ENCODE results near the gene ZSWIM2.
"Not testable (repeated sequence)": the region's sequence is repeated elsewhere in the genome, so short reads cannot be mapped to it uniquely, and the experiment has no call there.

ZSWIM2 gene

DNA sequence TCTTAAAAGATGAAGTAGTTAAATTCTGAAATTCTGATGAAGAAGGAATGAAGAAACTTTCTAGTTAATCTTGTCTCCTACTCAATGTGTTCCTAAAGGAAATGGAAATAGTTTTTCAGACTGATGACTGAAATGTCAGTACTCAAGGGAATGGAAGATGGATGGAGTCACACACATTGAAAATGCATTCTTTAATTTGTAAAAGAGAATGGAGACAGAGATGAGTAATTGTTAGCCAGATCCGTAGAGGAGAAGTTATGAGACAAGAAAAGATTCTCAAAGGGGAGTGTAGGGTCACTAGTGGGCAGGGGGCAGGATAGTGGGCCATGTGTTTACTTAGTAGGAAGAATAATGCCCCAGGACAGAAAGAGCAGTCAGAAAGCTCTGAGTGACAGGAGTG, 13.3 kb downstream of the ZSWIM2 start:
- no peak for DNase-seq

DNA sequence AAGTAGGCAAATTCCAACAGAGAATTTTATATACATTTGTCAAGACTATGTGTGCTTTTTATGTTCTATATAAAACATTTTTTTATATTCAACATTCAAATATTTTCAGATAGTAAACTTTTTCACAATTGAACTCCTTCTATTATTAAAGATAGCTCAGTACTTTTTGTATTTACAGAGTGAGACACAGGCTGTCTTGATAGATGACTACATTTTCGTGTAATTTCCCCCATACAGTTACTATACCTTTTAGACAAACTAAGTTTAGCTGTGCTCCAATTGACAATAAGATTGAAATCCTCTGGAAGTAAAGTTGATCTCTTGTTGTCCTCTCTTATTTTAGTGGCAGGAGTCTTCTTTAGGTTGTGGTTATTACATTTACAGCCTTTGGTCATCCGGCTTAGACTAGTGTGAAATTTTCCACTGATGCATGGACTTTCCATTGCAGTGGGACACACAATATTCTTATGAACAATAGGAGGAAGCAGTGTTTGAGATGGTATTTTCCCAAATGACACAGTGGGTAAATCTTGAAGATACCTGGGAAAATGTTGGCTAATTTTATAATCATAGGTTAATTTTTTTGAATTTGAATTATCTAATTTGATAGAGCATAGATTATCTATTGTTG, 21.0 kb downstream of the ZSWIM2 start:
- no peak for DNase-seq

DNA sequence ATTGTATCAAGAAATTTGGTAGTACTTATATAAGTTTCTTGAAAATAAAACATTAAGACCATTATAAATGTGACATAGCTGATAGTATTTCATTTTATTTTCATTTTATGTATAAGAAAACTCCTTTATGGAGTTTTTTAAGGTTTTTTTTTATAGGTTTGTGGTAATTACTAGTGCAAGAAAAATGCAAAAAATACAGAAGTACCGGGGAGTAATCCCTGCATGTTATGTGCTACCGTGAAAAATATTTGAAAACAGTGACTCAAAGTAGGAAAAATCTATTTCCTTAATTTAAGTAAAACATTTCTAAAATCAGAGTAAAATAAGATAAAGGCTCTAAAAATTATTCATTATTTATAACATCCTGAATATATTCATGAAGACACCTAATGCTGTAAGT, 21.6 kb downstream of the ZSWIM2 start:
- DNase-seq, result no peak

DNA sequence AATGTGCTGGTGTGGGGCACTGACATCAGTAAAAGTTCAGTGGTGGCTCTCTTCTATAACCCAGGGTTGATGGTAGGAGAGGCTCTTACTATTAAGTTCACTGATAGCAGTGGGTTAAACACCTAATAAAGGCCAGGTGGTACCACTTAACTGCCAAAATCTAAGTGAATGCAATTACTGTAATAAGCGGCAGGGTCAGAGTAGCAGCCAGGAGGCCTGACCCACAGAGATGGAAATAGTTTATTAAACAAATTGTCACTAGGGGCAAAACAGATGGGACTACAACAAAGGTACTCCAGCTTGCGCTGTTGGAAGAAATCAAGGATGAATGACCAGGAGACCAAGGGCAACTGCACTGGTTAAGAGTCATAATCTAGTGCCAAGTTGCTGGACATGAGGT, 26.6 kb downstream of the ZSWIM2 start:
- DNase-seq, result no peak

DNA sequence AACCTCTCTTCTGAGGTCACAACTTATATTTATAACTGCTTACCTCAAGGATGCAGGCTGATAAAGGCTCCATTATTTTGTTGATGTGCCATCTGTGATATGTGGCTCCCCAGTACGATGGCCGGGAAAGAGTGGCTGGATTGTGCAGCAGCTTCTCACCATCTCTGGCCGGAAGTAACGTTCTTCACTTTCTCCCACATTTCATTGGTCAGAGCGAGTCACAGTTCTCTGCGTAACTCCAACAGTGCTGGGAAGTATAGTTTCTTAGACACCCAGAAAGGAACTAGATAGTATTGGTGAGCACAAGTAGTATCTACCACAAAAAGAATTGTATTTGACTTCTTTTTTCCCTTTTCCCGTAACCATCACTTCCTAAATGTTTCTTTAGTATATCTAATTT, 28.7 kb downstream of the ZSWIM2 start:
- no peak for DNase-seq

DNA sequence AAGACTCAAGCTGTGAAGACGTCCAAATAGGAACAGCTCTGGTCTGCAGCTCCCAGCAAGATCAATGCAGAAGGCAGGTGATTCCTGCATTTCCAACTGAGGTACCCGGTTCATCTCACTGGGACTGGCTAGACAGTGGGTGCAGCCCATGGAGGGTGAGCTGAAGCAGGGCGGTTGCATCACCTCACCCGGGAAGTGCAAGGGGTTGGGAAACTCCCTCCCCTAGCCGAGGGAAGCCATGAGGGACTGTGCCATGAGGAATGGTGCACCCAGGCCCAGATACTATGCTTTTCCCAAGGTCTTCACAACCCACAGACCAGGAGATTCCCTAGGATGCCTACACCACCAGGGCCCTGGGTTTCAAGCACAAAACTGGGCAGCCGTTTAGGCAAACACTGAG, 37.2 kb downstream of the ZSWIM2 start:
- DNase-seq, result not testable (repeated sequence)

DNA sequence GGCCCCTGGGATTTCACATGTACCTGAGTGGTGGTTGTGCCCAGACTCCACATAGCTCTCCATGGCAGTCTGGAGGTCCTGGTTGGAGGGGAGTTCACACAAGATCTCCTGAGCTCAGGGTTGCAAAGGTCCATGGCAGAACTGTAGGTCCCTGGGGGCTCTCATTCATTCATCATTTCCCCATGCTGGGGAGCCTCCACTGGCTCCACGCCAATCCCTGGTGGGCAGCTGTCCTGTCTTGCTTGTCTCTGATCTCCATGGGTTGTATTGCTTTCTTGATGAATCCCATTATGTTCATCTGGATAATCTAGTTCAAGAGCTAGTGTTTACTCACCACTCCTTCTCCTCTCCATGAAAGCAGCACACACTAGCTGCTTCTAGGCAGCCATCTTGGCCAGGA, 42.4 kb downstream of the ZSWIM2 start:
- no peak for DNase-seq

DNA sequence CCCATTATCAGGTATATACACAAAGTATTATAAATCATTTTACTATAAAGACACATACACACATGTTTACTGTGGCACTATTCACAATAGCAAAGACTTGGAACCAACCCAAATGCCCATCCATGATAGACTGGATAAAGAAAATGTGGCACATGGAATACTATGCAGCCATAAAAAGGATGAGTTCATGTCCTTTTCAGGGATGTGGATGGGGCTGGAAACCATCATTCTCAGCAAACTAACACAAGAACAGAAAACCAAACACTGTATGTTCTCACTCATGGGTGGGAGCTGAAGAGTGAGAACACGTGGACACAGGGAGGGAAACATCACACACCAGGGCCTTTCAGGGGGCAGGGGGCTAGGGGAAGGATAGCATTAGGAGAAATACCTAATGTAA, 50.4 kb downstream of the ZSWIM2 start:
- DNase-seq, result not testable (repeated sequence)

DNA sequence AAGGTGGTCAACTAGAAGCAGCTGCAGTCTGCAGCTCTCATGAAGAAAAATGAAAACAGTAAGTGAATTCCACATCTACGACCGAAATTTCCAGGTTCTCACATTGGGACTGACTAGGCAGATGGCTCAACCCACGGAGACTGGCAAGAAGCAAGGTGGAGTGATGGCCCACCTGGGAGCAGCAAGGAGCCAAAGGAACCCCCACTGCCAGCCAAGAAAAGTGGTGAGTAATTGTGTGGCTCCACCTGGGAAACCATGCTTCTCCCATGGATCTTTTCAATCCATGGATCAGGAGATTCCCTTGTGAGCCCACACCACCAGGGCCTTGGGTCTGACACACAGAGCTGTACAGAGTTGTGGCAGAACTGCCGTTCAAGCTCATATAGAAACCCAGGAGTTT, 64.0 kb downstream of the ZSWIM2 start:
- no peak for DNase-seq

DNA sequence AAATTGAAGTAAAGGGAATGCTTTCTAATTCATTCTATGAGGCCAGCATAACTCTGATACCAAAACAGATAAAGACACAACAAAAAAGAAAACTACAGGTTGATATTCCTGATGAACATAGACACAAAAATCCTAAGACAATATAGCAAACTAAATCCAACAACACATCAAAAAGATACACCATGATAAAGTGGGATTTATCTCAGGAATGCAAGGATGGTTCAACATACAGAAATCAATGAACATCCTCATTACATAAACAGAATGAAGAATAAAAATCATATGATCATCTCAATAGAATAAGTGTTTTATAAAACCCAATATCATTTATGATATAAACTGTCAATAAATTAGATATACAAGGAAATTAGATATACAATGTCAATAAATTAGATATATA, 65.7 kb downstream of the ZSWIM2 start:
- DNase-seq, result no peak

DNA sequence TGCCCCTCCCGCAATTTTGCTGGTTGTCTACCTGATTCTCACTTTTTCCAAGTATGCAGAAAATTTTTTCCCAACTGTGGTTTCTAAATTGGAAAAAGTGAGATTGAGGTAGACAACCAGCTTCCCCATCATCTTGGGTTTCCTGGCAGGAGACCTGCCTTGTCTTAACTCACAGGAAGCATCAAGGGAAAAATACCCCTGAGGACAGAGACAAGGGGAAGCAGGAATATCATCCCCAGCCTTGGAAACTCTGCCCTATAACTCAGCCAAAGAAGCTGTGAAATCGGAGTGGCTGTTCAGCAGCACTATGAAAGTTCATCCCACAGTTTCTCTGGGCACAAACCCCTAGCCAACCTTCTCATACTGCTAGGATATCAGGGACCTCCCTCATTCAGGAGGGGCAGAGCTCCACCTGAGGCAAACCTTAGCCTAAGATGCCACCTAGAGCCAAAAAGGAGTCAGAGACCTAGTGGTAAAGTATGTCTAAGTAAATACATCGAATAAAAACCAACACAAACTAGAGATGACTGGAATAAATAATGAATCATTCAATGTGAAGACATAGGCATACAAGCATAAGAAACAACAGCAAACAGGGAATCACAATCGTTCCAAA, 68.2 kb downstream of the ZSWIM2 start:
- no peak for DNase-seq

Data from CD4-positive, alpha-beta T cell treated with Interleukin-1 beta for 1 hour (primary cell).